Panc1 (cell line): Measurements from ENCODE around the gene PPCS. TPM values are rescaled to one million over a fixed set of nuclear protein-coding genes. Genes with fewer than 3 reads are reported as not detected.
"Not testable (repeated sequence)": the region's sequence is repeated elsewhere in the genome, so short reads cannot be mapped to it uniquely, and the experiment has no call there.

Source experiments
- ATAC-seq: fragments of 200-7000 bp; cut with Tn5 transposase; 2 replicates; pipeline ENCODE4 v1.9.1; 2020; ENCODE audit warnings: mild to moderate bottlenecking, moderate library complexity
- BruUV-seq: library from RNA; stranded (reverse); fragments of 400-500 nt; replicated peaks from 2 replicates; lab custom pipeline; 2021; lab: Mats Ljungman, UMichigan
- CTCF ChIA-PET: fragments of 300-600 bp; sonication (Branson Sonifier 250); formaldehyde crosslinking; loops from one replicate; lab custom pipeline; 2022; ENCODE audit warnings: antibody characterized with exemption; lab: Charles Lee
- POLR2A ChIA-PET: fragments of 300-600 bp; sonication (Branson Sonifier 250); formaldehyde crosslinking; loops from one replicate; lab custom pipeline; 2022; ENCODE audit warnings: antibody characterized with exemption; lab: Charles Lee
- DNase-seq: peaks from one replicate; pipeline ENCODE4 v3.0.0-alpha.2; 2010; ENCODE audit warnings: low read depth, low spot score
- H3K27ac ChIP-seq: 2 replicates; pipeline ENCODE4 v1.5.1; 2011; ENCODE audit warnings: mild to moderate bottlenecking, low read length, inconsistent platforms
- H3K27me3 ChIP-seq: fragments of 200-500 bp; sonication (Bioruptor generic); 2 replicates; pipeline ENCODE4 v1.6.0; 2014; ENCODE audit warnings: low read length, inconsistent platforms; ENCODE audit not compliant: control insufficient read depth, insufficient read depth
- H3K36me3 ChIP-seq: fragments of 200-500 bp; sonication (Bioruptor generic); 2 replicates; pipeline ENCODE4 v1.5.1; 2014; ENCODE audit warnings: inconsistent platforms, mild to moderate bottlenecking, low read length, moderate library complexity; ENCODE audit not compliant: control insufficient read depth, insufficient read depth
- H3K4me1 ChIP-seq: 2 replicates; pipeline ENCODE4 v1.5.1; 2011; ENCODE audit warnings: inconsistent platforms, mild to moderate bottlenecking, low read length, moderate library complexity; ENCODE audit not compliant: control insufficient read depth, insufficient read depth
- H3K4me3 ChIP-seq, 2 experiments: 2 replicates each; pipeline ENCODE4 v1.5.1; 2011 to 2012; ENCODE audit warnings: low read depth in 2 of 2, low read length in 2 of 2, mild to moderate bottlenecking in 2 of 2, inconsistent platforms in 1 of 2, moderate library complexity in 1 of 2
- H3K9me3 ChIP-seq: fragments of 200-500 bp; sonication (Bioruptor generic); 2 replicates; pipeline ENCODE4 v1.5.1; 2014; ENCODE audit warnings: low read depth, mild to moderate bottlenecking, inconsistent platforms, low read length, moderate library complexity; ENCODE audit not compliant: control insufficient read depth, insufficient read depth
- CTCF ChIP-seq: fragments of 450-650 bp; IDR thresholded peaks from 2 replicates; pipeline ENCODE4 v1.5.1; 2017; ENCODE audit warnings: mild to moderate bottlenecking
- POLR2AphosphoS5 ChIP-seq: IDR thresholded peaks from 2 replicates; pipeline ENCODE4 v1.6.1; 2012; ENCODE audit warnings: mild to moderate bottlenecking, low read depth, low read length, moderate library complexity
- REST ChIP-seq, 2 experiments: IDR thresholded peaks; 2 replicates each; pipeline ENCODE4 v1.6.1; 2011 to 2012; ENCODE audit warnings: low read depth in 2 of 2, control low read depth in 1 of 2, low read length in 1 of 2, mild to moderate bottlenecking in 1 of 2, moderate library complexity in 1 of 2; ENCODE audit not compliant: insufficient read depth in 1 of 2
- SIN3A ChIP-seq: IDR thresholded peaks from 2 replicates; pipeline ENCODE4 v1.6.1; 2012; ENCODE audit warnings: low read depth, mild to moderate bottlenecking, low read length, moderate library complexity, borderline replicate concordance; ENCODE audit not compliant: insufficient read depth
- TCF7L2 ChIP-seq: IDR thresholded peaks from 2 replicates; pipeline ENCODE4 v1.6.1; 2011; ENCODE audit warnings: mild to moderate bottlenecking, low read depth, low read length, inconsistent platforms
- in situ Hi-C: cut with HindIII; loops from 2 replicates; pipeline ENCODE4 v1.10.0; 2016; ENCODE audit warnings: low sequenced_read_pairs, low pct_unique_long_range_greater_than_20kb
- intact Hi-C: fragments of 100-400 bp; cut with micrococcal nuclease; formaldehyde crosslinking; loops from one replicate; pipeline ENCODE4 v1.10.0; 2022; ENCODE audit not compliant: unreplicated experiment
- total RNA-seq: library from RNA; stranded (reverse); gene quantifications from one replicate; pipeline ENCODE4 v1.2.1, GENCODE V29; 2021; ENCODE audit not compliant: unreplicated experiment

The PPCS gene
- total RNA-seq, 1 experiment from 2014 or later = 72.7 TPM

GRCh38 chr1:42484382-42484781, 28.0 kb downstream of the PPCS start:
- Histone ChIP-seq H3K4me3 (no peak overlapping the region), H3K27me3 (no peaks in the 10 kb centered on the region; the same call in 1 of the 2 replicates), H3K36me3 (no peaks in the 10 kb centered on the region), H3K9me3 (no peaks in the 10 kb centered on the region), H3K27ac (no peak overlapping the region), H3K4me1 (no peaks in the 10 kb centered on the region)
- TF ChIP-seq TCF7L2 (no peak), SIN3A (no peak), CTCF (no peak), REST (IDR thresholded peaks at IDR 0.05; ENCODE audit: insufficient read depth in 1 of 2, low read depth in 2 of 2, low read length in 1 of 2) (no peak), POLR2AphosphoS5 (no peak)
- peak; percentile 70; the same call in 1 of the 2 replicates for ATAC-seq
- DNase-seq = no peak
- POLR2A ChIA-PET = interaction anchor here (0.7 kb wide), 1 partner anchor 26 kb away, joined by 3 read pairs; no protein-coding TSS in a partner anchor
- in situ Hi-C loops (no loop called here), intact Hi-C loops (no loop called here)
- CTCF ChIA-PET = no interaction called here
- no TSS peak for BruUV-seq

- TF ChIP-seq POLR2AphosphoS5 = no peak
- no peak for TF ChIP-seq REST (IDR thresholded peaks at IDR 0.05; ENCODE audit: insufficient read depth in 1 of 2, low read depth in 2 of 2, low read length in 1 of 2)
- no peaks in the 10 kb centered on the region for H3K36me3 ChIP-seq
- ChIA-PET POLR2A (no interaction called here), CTCF (no interaction called here)
- no peaks in the 10 kb centered on the region for H3K9me3 ChIP-seq
- intact Hi-C loops = no loop called here
- no TSS peak for BruUV-seq
- H3K4me1 ChIP-seq = no peaks in the 10 kb centered on the region
- ATAC-seq (no peak), DNase-seq (no peak)
- no peak overlapping the region for H3K27ac ChIP-seq
- H3K27me3 ChIP-seq = no peaks in the 10 kb centered on the region; the same call in 1 of the 2 replicates
- in situ Hi-C loops = no loop called here
- H3K4me3 ChIP-seq = no peak overlapping the region
Measured at GRCh38 chr1:42490237-42490636, 33.9 kb downstream of the PPCS start.

GRCh38 chr1:42502031-42502430, 45.7 kb downstream of the PPCS start:
- H3K36me3 ChIP-seq, intact Hi-C loops, BruUV-seq, H3K4me3 ChIP-seq, CTCF ChIA-PET, H3K4me1 ChIP-seq, H3K27ac ChIP-seq, ATAC-seq, H3K27me3 ChIP-seq, DNase-seq, in situ Hi-C loops, POLR2A ChIA-PET: not testable (repeated sequence)
- peaks cover 32% of the 10 kb centered on the region for H3K9me3 ChIP-seq
